Fibroblast of peridontal ligament (primary cell): ENCODE results near the gene ISG15.
"Not testable (repeated sequence)": the region's sequence is repeated elsewhere in the genome, so short reads cannot be mapped to it uniquely, and the experiment has no call there.

Experiments used
- DNase-seq: peaks from one replicate; pipeline ENCODE4 v3.0.0-alpha.2; 2010; ENCODE audit errors: extremely low read depth

ISG15 gene

DNA sequence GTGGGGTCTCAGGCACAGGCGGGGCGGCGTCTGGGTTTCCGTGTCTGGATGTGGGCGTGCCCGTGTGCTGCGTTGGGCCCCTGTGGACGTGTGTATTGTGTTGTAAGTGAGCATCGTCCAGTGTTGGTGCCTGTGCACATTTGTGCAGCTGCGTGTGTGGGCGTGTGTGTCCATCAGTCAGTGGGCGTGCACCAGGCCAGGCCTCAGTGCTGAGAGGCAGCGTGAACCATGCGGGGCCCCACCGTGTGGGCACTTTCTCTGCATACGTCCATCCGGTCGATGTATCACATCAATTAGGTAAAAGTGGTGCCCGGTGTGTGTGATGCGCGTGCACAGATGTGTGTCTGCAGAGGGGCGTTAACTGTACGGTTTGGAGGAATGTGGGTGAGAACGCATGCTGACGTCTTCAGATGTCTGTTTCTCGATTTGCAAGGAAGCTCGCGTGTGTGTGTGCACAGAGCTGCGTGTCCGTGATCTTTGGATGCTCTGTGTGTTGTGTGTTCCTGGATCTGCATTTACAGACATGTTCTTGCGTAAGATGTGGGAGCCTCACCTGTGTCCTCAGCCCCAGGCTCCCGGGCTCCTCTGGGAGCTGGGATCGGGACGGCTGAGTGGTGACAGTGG lies 31.3 kb downstream of the ISG15 start:
- DNase-seq: no peak

- no peak for DNase-seq
Observed at GRCh38 chr1:1045129-1045528, 31.8 kb downstream of the ISG15 start.

- no peak for DNase-seq
Observed at GRCh38 chr1:1046243-1046642, 32.9 kb downstream of the ISG15 start.

- DNase-seq: no peak
Observed at GRCh38 chr1:1046767-1047166, 33.5 kb downstream of the ISG15 start.

DNA sequence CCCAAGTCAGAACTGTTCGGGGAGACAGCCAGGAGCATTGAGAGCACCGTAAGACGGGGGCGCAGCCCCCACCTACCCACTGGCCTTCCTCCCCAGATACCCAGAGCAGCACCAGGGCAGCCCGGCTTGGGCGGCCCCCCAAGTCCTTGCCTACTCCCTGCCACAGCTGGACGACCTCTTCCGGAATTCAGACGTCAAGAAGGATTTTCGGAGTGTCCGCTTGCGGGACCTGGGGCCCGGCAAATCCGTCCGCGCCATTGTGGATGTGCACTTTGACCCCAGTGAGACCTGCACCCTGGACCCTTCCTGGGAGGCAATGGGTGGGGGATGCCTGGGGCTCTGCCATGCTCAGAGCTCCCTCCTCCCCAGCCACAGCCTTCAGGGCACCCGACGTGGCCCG lies 34.1 kb downstream of the ISG15 start:
- DNase-seq: no peak

DNA sequence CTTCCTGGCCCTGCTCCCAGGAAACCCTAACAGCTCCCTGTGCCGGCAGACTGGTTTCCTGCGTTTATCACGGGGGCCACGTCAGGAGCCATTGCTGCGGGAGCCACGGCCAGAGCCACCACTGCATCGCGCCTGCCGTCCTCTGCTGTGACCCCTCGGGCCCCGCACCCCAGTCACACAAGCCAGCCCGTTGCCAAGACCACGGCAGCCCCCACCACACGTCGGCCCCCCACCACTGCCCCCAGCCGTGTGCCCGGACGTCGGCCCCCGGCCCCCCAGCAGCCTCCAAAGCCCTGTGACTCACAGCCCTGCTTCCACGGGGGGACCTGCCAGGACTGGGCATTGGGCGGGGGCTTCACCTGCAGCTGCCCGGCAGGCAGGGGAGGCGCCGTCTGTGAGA lies 34.7 kb downstream of the ISG15 start:
- DNase-seq: no peak

DNA sequence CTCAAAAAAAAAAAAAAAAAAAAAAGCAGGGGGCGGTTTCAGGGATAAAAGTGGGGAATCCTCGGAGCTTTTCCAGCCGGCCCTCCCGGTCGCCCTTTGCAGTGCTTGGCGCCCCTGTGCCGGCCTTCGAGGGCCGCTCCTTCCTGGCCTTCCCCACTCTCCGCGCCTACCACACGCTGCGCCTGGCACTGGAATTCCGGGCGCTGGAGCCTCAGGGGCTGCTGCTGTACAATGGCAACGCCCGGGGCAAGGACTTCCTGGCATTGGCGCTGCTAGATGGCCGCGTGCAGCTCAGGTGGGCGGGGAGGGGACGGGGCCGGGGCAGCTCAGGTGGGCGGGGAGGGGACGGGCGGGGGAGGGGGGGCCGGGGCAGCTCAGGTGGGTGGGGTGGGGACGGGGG lies 35.5 kb downstream of the ISG15 start:
- no peak for DNase-seq

GRCh38 chr1:1049318-1050165 lies 36.2 kb downstream of the ISG15 start:
- no peak for DNase-seq

DNA sequence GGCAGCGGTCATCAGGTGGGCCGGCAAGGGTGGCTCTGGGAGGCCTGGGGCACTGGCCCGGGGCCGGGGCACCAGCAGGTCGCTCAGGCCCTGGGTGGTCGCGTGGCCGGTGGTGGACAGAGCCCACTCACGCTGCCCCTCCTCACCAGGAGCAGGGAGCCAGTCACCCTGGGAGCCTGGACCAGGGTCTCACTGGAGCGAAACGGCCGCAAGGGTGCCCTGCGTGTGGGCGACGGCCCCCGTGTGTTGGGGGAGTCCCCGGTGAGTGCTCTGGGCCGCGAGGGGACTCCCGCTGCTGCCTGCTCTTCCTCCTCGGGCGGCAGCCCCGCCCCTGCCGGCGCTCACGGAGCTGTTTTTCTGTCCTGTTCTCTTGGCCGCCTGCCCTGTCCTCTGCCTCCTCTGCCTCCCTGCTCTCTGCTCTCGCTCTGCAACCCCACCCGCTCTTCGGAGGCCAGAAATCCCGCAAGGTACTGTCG lies 37.3 kb downstream of the ISG15 start:
- DNase-seq: no peak

- DNase-seq: no peak
Observed at GRCh38 chr1:1051127-1051810, 38.0 kb downstream of the ISG15 start.

DNA sequence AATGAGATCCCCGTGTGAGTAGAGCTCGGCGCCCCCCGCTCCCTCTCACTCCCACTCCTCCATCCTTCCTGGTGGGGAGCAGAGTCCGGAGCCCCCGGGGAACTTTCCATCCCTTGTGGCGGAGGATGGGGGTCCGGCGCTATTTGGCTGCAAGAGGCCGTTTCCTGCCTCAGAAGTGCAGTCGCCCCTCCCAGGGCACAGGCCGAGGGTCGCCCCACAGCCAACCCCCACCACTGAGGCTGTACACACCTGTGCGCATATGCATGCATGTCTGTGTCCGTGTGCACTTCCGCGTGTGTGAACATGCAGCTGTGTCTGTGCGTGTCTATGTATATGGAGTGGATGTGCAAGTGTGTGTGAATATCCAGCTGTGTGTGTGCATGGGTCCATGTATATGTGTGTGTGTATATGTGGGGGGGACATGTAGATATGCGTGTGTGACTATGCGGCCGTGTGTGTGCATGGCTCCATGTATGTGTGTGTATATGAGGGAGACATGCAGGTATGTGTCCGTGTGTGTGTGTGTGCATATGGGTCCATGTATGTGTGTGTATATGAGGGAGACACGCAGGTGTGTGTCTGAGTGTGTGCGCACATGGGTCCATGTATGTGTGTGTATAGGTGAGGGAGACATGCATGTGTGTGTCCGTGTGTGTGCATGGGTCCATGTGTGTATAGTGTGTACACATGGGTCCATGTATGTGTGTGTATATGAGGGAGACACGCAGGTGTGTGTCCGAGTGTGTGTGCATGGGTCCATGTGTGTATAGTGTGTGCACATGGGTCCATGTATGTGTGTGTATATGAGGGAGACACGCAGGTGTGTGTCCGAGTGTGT lies 38.9 kb downstream of the ISG15 start:
- DNase-seq: no peak

- no peak for DNase-seq
Observed at GRCh38 chr1:1053022-1053421, 39.7 kb downstream of the ISG15 start.

DNA sequence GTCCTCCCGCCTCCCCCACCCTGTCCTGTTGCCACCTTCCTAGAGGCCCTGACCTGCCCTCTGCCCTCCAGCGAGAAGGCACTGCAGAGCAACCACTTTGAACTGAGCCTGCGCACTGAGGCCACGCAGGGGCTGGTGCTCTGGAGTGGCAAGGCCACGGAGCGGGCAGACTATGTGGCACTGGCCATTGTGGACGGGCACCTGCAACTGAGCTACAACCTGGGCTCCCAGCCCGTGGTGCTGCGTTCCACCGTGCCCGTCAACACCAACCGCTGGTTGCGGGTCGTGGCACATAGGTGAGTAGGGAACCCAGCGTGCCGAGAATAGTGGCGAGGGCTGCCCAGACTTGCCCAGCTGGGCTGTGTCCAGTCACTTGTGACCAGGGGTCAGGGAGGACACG lies 40.4 kb downstream of the ISG15 start:
- DNase-seq: no peak

DNA sequence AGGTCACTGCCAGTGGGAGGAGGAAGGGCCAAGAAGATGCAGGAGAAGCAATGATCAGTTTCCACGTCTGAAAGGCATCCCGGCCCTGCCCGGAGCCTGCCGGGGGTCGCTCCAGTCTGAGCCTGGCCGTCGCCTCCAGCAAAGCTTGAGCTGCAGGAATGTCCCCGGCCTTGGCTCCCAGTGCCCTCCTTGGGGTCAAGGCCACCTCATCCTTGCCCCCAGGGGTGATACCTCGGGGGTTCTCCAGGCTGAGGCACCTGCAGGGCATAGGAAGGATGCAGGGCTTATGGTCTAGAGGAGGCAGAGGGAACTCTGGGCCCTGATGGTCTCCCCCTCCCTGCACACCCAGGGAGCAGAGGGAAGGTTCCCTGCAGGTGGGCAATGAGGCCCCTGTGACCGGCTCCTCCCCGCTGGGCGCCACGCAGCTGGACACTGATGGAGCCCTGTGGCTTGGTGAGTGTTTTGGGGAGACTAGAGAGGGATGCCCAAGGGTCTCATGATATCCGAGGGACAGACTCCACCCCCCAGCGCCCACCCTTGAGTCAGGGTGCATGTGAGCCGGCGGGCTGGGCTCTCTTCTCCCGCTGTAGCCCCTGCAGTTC lies 40.9 kb downstream of the ISG15 start:
- no peak for DNase-seq

DNA sequence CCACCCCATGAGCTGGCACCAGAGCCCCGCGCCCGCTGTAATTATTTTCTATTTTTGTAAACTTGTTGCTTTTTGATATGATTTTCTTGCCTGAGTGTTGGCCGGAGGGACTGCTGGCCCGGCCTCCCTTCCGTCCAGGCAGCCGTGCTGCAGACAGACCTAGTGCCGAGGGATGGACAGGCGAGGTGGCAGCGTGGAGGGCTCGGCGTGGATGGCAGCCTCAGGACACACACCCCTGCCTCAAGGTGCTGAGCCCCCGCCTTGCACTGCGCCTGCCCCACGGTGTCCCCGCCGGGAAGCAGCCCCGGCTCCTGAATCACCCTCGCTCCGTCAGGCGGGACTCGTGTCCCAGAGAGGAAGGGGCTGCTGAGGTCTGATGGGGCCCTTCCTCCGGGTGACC lies 41.7 kb downstream of the ISG15 start:
- DNase-seq: no peak

GRCh38 chr1:1055841-1056736 lies 42.8 kb downstream of the ISG15 start:
- no peak for DNase-seq

DNA sequence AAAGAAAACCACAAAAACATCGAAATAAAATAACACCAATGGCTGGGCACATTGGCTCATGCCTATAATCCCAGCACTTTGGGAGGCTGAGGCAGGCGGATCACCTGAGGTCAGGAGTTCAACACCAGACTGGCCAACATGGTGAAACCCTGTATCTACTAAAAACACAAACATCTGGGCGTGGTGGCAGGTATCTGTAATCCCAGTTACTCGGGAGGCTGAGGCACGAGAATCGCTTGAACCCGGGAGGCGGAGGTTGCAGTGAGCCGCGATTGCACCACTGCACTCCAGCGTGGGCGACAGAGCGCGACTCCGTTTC lies 44.4 kb downstream of the ISG15 start:
- not testable (repeated sequence) for DNase-seq

DNA sequence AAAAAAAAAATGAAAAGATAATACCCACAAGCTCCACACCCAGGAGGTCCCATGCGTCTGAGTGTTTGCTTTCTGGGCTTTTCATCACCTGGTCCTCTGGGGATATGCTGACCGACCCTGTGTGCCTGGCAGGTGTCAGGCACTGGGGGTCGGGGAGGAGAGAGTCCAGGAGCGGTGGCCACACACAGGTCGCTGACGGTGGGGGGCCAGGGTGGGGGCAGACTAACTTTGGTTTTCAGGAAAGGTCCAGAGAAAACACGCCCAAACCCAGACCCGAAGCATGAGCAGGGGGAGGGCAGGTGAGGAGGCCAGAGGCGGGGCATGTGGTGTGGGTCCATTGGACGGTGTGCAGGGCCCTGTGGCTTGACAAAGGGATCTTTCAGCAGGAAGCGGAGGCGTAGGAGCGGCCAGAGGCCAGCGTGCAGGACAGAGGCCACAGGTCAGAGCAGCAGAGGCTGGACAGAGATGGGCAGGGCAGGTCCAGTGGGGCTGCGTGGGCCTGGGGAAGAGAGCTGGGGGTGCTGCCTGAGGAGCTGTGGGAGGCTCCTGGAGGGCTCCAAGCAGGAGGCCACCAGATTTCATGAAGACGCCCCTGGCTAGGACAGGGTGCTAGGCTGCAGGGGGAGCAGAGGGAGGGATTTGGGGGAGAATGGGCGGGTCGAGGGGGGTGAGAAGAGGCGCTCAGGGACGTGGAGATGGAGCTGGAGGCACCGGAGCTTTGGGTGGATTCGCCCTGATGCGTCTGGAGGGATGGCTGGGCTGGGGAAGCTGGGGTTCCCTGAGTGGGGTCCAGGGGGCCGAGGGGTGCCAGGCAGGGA lies 45.0 kb downstream of the ISG15 start:
- DNase-seq: no peak

DNA sequence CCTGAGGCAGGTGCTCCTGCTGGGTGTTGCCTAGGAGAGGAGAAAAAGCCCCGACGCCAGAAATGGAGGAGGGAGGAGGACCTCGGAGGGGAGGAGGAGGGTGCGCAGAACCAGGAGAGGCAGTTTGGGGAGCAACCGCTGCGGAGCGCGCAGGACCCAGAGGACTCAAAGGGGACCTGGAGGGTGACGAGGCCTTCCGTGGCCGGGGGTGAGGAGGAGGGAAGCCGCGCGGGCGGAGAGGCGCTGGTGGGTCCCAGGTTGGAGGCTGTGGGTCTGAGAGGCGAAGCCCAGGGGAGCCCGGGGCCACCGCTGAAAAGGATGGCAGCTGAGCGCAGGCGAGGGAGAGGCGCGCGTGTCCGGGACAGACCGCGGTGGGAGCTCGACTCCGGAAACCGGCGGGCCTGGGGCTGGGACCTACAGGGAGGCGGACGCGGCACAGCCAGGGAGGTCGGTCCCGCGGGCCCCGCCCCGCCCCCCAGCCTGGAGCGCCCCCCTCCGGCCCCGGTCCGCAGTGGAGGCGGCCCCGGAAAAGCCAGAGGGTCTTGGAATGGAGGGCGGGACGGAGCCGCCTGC lies 45.7 kb downstream of the ISG15 start:
- DNase-seq: no peak
